Stimulated activated CD8-positive, alpha-beta memory T cell treated with anti-CD3 and anti-CD28 coated beads, Interleukin-7, amount 100 ng/mL, for 48 hours (primary cell): ENCODE results near the gene OR4S1.
A peak's percentile ranks its signal among the peaks of the same experiment; 100 is the strongest.
"Not testable (repeated sequence)": the region's sequence is repeated elsewhere in the genome, so short reads cannot be mapped to it uniquely, and the experiment has no call there.

Source experiments
- DNase-seq, 2 donors: peaks; one replicate each; pipeline ENCODE4 v3.0.0-alpha.2; 2020; ENCODE audit warnings: low read depth in 1 of 2; ENCODE audit errors: extremely low read depth in 1 of 2

Gene OR4S1, protein sequence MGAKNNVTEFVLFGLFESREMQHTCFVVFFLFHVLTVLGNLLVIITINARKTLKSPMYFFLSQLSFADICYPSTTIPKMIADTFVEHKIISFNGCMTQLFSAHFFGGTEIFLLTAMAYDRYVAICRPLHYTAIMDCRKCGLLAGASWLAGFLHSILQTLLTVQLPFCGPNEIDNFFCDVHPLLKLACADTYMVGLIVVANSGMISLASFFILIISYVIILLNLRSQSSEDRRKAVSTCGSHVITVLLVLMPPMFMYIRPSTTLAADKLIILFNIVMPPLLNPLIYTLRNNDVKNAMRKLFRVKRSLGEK

DNA sequence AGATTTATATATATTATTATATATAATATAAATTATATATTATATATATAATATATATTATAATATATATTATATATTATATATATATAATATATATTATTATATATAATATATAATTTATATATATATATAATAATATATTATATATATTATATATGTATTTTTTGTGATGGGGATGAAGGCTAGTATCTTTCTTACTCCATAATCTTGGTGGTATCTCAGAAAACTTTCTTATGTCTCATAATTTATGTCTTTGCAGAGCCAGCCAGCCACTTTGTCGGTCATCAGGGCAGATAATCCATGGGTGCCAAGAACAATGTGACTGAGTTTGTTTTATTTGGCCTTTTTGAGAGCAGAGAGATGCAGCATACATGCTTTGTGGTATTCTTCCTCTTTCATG, at the start of gene OR4S1:
Gene OR4S1, plus strand, starts transcription at position 301 of the 400 bp plus-strand sequence. Its CDS starts 0 bp downstream, at position 301.
- DNase-seq: no peak

GRCh38 chr11:48261600-48261999, 44.4 kb upstream of the OR4S1 start:
- DNase-seq: no peak

DNA sequence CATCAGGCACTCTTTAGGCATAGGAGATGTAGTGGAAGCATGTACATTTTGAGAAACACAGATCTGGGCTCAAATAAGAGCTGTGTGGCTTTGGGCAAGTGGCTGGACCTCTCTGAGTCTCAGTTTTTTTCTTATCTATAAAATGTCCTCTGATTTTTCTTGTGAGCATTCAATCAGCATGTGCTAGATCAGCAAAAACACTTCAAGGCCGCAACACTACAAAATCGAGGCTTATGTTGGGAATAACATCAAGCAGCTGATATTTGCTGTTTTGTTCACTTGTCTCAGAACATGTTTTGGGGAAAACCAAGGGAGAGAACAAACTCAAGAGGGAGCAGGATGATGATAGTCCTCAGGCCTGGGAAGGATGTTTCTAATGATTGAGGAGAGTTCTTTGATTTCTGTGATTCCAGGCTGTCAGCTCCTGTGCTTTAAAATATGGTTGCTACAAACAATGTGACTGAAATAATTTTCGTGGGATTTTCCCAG, 42.6 kb upstream of the OR4S1 start, which contains the start of gene OR4X1:
Gene OR4X1, plus strand, starts transcription at position 439 of the 489 bp plus-strand sequence. Its CDS starts 0 bp downstream, at position 439.
- DNase-seq: no peak

DNA sequence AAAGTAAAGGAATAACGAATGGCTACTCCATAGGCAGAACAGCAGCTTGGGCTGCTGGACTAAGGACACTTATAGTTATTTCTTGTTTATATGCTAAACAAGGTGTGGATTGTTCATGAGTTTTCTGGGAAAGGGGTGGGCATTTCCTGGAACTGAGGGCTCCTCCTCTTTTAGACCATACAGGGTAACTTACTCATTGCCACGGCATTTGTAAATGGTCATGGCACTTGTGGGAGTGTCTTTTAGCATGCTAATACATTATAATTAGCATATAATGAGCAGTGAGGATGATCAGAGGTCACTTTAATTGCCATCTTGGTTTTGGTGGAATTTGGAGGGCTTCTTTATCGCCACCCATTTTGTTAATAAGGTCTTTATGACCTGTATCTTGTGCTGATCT, 35.4 kb upstream of the OR4S1 start:
- no peak for DNase-seq

DNA sequence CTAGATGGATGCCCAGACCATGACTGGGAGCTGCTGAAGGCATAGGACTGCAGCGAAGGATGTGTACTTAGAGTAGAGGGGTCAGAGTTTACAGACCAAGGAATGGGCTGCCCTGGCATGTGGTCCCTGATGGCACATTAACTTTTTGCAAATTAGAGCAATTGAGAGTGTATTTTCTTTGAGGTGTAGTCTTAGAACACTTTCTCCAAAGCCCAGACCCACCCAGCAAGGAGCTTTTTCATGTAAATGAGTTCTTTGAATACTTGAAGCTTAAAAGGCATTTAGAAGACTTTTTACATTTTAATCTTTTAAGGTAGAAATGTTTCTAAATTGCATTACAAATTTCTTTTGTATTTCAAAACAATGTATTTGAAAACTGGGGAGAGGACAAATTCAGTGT, 33.4 kb upstream of the OR4S1 start:
- DNase-seq: no peak

DNA sequence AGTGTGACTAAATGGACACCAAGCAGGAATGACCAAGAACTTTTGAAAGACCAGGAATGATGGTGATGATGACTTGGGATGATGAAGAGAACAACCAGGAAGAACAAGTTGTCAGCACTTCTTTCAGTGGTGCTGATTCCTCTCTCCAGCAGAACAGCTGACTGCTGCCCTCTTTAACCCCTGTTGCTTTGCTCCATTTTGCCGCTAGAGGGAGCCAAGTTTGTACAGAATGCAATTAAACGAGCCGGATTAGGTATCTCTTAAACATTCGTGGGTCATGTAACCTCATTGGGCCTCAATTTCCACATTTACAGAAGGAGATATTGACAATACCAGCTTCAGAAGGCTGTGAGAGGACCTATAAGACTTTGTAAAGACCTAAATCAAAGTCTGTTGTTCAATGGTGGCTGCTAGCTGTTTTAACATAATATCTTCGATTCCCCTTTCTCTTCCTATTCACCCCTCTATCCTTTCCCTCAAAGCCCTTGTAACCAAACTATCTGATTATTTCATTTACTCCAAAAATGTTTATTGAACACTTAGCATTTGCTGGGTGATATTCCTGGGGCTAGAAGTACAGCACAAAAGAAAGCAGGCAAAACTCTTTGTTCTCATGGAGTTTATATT, 1.9 kb downstream of the OR4S1 start:
- peak; percentile 11 to 59 for DNase-seq

DNA sequence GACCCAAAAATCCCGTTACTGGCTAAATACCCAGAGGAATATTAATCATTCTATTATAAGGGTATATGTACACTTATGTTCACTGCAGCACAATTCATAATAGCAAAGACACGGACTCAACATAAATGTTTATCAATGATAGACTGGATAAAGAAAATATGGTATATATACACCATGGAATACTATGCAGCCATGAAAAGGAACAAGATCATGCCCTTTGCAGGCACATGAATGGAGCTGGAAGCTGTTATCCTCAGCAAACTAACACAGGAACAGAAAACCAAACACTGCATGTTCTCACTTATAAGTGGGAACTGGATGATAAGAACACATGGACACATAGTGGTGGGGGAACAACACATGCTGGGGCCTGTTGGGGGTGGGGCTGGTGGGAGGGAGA, 7.6 kb downstream of the OR4S1 start:
- DNase-seq: not testable (repeated sequence)

DNA sequence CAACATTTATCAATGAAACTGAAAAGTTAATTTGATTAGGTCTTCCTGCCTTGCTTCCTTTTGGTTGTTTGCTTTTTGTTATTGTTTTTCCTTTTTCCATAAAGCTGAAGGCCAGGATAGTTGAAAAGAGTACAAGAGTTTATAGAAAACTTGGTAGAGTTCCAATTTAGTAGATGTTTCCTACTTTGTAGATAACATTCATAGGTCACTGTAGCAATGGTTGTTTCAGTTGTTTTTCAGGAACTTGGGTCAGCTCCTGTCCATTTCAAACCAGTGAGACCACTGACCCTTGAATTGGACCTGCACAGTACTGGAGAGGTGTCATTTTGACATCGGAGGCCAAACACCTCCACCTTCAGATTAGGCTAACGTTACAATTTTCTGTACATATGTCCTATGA, 13.8 kb downstream of the OR4S1 start:
- DNase-seq: not testable (repeated sequence)

GRCh38 chr11:48324620-48325019, 18.6 kb downstream of the OR4S1 start, which contains the start of gene OR4C3:
OR4C3 (plus strand) TSS chr11:48324920; CDS start chr11:48325022, 102 bp downstream.
- DNase-seq: not testable (repeated sequence)

GRCh38 chr11:48341466-48341865, 35.4 kb downstream of the OR4S1 start:
- DNase-seq: no peak

DNA sequence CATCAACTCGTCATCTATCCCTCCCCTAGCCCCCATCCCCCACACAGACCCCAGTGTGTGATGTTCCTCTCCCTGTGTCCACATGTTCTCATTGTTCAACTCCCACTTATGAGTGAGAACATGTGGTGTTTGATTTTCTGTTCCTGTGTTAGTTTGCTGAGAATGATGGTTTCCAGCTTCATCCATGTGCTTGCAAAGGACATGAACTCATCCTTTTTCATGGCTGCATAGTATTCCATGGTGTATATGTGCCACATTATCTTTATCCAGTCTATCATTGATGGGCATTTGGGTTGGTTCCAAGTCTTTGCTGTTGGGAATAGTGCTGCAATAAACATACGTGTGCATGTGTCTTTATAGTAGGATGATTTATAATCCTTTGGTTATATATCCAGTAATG, 36.5 kb downstream of the OR4S1 start:
- not testable (repeated sequence) for DNase-seq

DNA sequence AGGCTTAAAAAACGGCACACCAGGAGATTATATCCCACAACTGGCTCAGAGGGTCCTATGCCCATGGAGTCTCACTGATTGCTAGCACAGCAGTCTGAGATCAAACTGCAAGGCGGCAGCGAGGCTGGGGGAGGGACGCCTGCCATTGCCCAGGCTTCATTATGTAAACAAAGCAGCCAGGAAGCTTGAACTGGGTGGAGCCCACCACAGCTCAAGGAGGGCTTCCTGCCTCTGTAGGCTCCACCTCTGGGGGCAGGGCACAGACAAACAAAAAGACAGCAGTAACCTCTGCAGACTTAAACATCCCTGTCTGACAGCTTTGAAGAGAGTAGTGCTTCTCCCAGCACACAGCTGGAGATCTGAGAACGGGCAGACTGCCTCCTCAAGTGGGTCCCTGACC, 40.3 kb downstream of the OR4S1 start:
- DNase-seq: not testable (repeated sequence)

- no peak for DNase-seq
Measured at GRCh38 chr11:48354013-48354412, 48.0 kb downstream of the OR4S1 start.

DNA sequence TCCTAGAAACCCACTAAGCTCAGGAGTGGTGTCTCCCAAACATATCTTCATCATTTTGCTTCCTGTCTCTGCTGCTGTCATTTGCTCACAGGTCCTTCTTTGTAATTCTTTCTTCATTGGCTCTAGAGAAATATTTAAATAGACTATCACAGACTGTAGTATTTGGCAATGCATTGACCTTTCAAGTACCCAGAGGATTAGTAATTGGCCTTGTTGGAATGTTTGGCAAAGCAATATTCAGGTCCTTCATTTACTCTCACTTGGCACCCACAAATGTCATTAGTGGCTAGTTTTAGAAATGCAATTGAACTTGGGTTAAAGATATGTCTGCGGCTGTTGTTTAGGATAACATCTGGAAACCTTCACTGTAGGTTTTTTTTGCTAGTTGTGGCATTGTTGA, 48.7 kb downstream of the OR4S1 start:
- no peak for DNase-seq
